SK-N-SH treated with all-trans-retinoic acid at 6 μM for 48 hours (cell line): Measurements from ENCODE around the gene BTBD19.

ENCODE experiments used
- ATAC-seq: fragments of 200-7000 bp; cut with Tn5 transposase; 3 replicates; pipeline ENCODE4 v1.9.1; 2020; ENCODE audit warnings: mild to moderate bottlenecking, moderate library complexity
- ARNTL ChIP-seq: fragments of 450-650 bp; formaldehyde crosslinking; IDR thresholded peaks from 2 replicates; pipeline ENCODE4 v1.5.0; 2020; ENCODE audit warnings: low read depth, mild to moderate bottlenecking, moderate library complexity, borderline replicate concordance
- CREB5 ChIP-seq: fragments of 250-450 bp; sonication (Bioruptor Pico); IDR thresholded peaks from 2 replicates; pipeline ENCODE4 v1.5.1; 2020; ENCODE audit warnings: low read depth, mild to moderate bottlenecking, moderate library complexity
- CSDC2 ChIP-seq: fragments of 250-450 bp; sonication (Bioruptor Pico); IDR thresholded peaks from 2 replicates; pipeline ENCODE4 v1.5.0; 2020; ENCODE audit warnings: mild to moderate bottlenecking, moderate library complexity
- ESRRG ChIP-seq: fragments of 250-450 bp; sonication (Bioruptor Pico); IDR thresholded peaks from 2 replicates; pipeline ENCODE4 v1.6.1; 2021; ENCODE audit warnings: mild to moderate bottlenecking
- ISL1 ChIP-seq: fragments of 250-450 bp; sonication (Bioruptor Pico); IDR thresholded peaks from 2 replicates; pipeline ENCODE4 v2.1.2; 2022; ENCODE audit warnings: mild to moderate bottlenecking, moderate library complexity
- OSR1 ChIP-seq: fragments of 250-450 bp; sonication (Bioruptor Pico); IDR thresholded peaks from 2 replicates; pipeline ENCODE4 v1.8.0; 2022; ENCODE audit warnings: moderate library complexity, mild to moderate bottlenecking, inconsistent platforms
- PPARA ChIP-seq: fragments of 250-450 bp; sonication (Bioruptor Pico); IDR thresholded peaks from 2 replicates; pipeline ENCODE4 v1.5.0; 2020; ENCODE audit warnings: mild to moderate bottlenecking, borderline replicate concordance
- RARB ChIP-seq: fragments of 250-450 bp; sonication (Bioruptor Pico); IDR thresholded peaks from 2 replicates; pipeline ENCODE4 v1.8.0; 2021; ENCODE audit warnings: mild to moderate bottlenecking, moderate library complexity
- SNAI2 ChIP-seq: fragments of 250-450 bp; sonication (Bioruptor Pico); IDR thresholded peaks from 2 replicates; pipeline ENCODE4 v1.5.0; 2020; ENCODE audit warnings: mild to moderate bottlenecking, moderate library complexity
- TCF4 ChIP-seq: fragments of 250-450 bp; sonication (Bioruptor Pico); IDR thresholded peaks from 2 replicates; pipeline ENCODE4 v1.8.0; 2021; ENCODE audit warnings: mild to moderate bottlenecking, moderate library complexity, borderline replicate concordance
- TOX ChIP-seq: fragments of 250-450 bp; sonication (Bioruptor Pico); IDR thresholded peaks from 2 replicates; pipeline ENCODE4 v1.8.0; 2021; ENCODE audit warnings: mild to moderate bottlenecking, moderate library complexity, borderline replicate concordance
- ZC3H10 ChIP-seq: fragments of 250-450 bp; sonication (Bioruptor Pico); IDR thresholded peaks from 2 replicates; pipeline ENCODE4 v1.5.1; 2021; ENCODE audit warnings: mild to moderate bottlenecking, moderate library complexity
- ZFP3 ChIP-seq: fragments of 250-450 bp; sonication (Bioruptor Pico); IDR thresholded peaks from 2 replicates; pipeline ENCODE4 v1.5.0; 2020; ENCODE audit warnings: mild to moderate bottlenecking, moderate library complexity
- ZFP30 ChIP-seq: fragments of 450-650 bp; formaldehyde crosslinking; IDR thresholded peaks from 2 replicates; pipeline ENCODE4 v1.5.0; 2022; ENCODE audit warnings: mild to moderate bottlenecking, moderate library complexity
- ZNF565 ChIP-seq: fragments of 450-650 bp; formaldehyde crosslinking; conservative IDR thresholded peaks from 2 replicates; pipeline ENCODE4 v1.5.0; 2020; ENCODE audit warnings: low read depth, mild to moderate bottlenecking, moderate library complexity
- ZNF70 ChIP-seq: fragments of 450-650 bp; formaldehyde crosslinking; IDR thresholded peaks from 2 replicates; pipeline ENCODE4 v1.5.0; 2020; ENCODE audit warnings: mild to moderate bottlenecking, moderate library complexity
- ZNF8 ChIP-seq: fragments of 450-650 bp; formaldehyde crosslinking; IDR thresholded peaks from 2 replicates; pipeline ENCODE4 v1.5.0; 2020; ENCODE audit warnings: mild to moderate bottlenecking, moderate library complexity
- TF ChIP-seq, protein P1 (sequence below): fragments of 250-450 bp; sonication (Bioruptor Pico); IDR thresholded peaks from 2 replicates; pipeline ENCODE4 v1.8.0; 2020; ENCODE audit warnings: mild to moderate bottlenecking, moderate library complexity, borderline replicate concordance
- TF ChIP-seq, protein P2 (sequence below): fragments of 250-450 bp; sonication (Bioruptor Pico); IDR thresholded peaks from 2 replicates; pipeline ENCODE4 v1.8.0; 2021; ENCODE audit warnings: low read depth, mild to moderate bottlenecking, moderate library complexity, borderline replicate concordance
- TF ChIP-seq, protein P3 (sequence below): fragments of 250-450 bp; sonication (Bioruptor Pico); IDR thresholded peaks from 2 replicates; pipeline ENCODE4 v1.5.0; 2020; ENCODE audit warnings: mild to moderate bottlenecking, moderate library complexity

Gene BTBD19

GRCh38 chr1:44855742-44856141, 47.4 kb downstream of the BTBD19 start:
- no peak for ATAC-seq
- TF ChIP-seq, protein P1, sequence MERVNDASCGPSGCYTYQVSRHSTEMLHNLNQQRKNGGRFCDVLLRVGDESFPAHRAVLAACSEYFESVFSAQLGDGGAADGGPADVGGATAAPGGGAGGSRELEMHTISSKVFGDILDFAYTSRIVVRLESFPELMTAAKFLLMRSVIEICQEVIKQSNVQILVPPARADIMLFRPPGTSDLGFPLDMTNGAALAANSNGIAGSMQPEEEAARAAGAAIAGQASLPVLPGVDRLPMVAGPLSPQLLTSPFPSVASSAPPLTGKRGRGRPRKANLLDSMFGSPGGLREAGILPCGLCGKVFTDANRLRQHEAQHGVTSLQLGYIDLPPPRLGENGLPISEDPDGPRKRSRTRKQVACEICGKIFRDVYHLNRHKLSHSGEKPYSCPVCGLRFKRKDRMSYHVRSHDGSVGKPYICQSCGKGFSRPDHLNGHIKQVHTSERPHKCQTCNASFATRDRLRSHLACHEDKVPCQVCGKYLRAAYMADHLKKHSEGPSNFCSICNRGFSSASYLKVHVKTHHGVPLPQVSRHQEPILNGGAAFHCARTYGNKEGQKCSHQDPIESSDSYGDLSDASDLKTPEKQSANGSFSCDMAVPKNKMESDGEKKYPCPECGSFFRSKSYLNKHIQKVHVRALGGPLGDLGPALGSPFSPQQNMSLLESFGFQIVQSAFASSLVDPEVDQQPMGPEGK = no peak
- no peak for TF ChIP-seq TCF4 (CRISPR knock-in tag)
- TF ChIP-seq TOX (CRISPR knock-in tag) = no peak
- TF ChIP-seq CSDC2 (CRISPR knock-in tag) = no peak
- TF ChIP-seq, protein P2, sequence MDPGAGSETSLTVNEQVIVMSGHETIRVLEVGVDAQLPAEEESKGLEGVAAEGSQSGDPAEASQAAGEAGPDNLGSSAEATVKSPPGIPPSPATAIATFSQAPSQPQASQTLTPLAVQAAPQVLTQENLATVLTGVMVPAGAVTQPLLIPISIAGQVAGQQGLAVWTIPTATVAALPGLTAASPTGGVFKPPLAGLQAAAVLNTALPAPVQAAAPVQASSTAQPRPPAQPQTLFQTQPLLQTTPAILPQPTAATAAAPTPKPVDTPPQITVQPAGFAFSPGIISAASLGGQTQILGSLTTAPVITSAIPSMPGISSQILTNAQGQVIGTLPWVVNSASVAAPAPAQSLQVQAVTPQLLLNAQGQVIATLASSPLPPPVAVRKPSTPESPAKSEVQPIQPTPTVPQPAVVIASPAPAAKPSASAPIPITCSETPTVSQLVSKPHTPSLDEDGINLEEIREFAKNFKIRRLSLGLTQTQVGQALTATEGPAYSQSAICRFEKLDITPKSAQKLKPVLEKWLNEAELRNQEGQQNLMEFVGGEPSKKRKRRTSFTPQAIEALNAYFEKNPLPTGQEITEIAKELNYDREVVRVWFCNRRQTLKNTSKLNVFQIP (CRISPR knock-in tag) = no peak
- TF ChIP-seq ZC3H10 (CRISPR knock-in tag) = no peak
- TF ChIP-seq ZNF565 (CRISPR knock-in tag) = no peak
- TF ChIP-seq PPARA (CRISPR knock-in tag) = no peak
- TF ChIP-seq SNAI2 (CRISPR knock-in tag) = no peak
- no peak for TF ChIP-seq CREB5 (CRISPR knock-in tag)
- TF ChIP-seq ZNF70 = no peak

GRCh38 chr1:44857446-44857845, 49.1 kb downstream of the BTBD19 start:
- TF ChIP-seq ZFP30 (CRISPR knock-in tag) (no peak), ZNF70 (no peak), ZFP3 (no peak), ZNF565 (CRISPR knock-in tag) (no peak), ESRRG (no peak), PPARA (CRISPR knock-in tag) (no peak), ZC3H10 (CRISPR knock-in tag) (no peak)
- TF ChIP-seq, protein P2 (CRISPR knock-in tag) = no peak

DNA sequence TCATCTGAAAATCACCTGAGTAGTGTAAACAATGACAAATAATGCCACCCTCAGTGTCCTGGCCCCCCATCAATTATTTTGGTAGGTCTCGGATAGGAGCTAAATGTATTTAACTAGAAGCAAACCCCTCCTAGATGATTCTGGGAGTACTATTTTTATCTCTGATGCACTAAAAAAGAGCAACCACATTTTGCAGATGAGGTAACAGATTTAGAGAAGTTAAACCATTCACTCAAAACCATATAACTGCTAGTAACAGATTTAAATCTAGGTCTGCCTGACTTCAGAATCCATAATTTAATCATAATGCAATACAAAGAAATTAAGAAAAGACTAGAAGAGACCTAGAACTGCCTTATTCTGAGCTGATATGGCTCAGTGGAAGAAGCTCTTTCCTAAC, 52.0 kb downstream of the BTBD19 start:
- no peak for ATAC-seq
- TF ChIP-seq ARNTL = no peak
- TF ChIP-seq TOX (CRISPR knock-in tag) = no peak
- no peak for TF ChIP-seq ZNF8 (CRISPR knock-in tag)
- no peak for TF ChIP-seq SNAI2 (CRISPR knock-in tag)
- TF ChIP-seq, protein P2 (CRISPR knock-in tag) = no peak
- no peak for TF ChIP-seq PPARA (CRISPR knock-in tag)
- no peak for TF ChIP-seq CREB5 (CRISPR knock-in tag)
- no peak for TF ChIP-seq RARB
- no peak for TF ChIP-seq TCF4 (CRISPR knock-in tag)
- no peak for TF ChIP-seq OSR1 (CRISPR knock-in tag)
- TF ChIP-seq ISL1 (CRISPR knock-in tag) = no peak
- no peak for TF ChIP-seq ZFP30 (CRISPR knock-in tag)
- TF ChIP-seq, protein P3, sequence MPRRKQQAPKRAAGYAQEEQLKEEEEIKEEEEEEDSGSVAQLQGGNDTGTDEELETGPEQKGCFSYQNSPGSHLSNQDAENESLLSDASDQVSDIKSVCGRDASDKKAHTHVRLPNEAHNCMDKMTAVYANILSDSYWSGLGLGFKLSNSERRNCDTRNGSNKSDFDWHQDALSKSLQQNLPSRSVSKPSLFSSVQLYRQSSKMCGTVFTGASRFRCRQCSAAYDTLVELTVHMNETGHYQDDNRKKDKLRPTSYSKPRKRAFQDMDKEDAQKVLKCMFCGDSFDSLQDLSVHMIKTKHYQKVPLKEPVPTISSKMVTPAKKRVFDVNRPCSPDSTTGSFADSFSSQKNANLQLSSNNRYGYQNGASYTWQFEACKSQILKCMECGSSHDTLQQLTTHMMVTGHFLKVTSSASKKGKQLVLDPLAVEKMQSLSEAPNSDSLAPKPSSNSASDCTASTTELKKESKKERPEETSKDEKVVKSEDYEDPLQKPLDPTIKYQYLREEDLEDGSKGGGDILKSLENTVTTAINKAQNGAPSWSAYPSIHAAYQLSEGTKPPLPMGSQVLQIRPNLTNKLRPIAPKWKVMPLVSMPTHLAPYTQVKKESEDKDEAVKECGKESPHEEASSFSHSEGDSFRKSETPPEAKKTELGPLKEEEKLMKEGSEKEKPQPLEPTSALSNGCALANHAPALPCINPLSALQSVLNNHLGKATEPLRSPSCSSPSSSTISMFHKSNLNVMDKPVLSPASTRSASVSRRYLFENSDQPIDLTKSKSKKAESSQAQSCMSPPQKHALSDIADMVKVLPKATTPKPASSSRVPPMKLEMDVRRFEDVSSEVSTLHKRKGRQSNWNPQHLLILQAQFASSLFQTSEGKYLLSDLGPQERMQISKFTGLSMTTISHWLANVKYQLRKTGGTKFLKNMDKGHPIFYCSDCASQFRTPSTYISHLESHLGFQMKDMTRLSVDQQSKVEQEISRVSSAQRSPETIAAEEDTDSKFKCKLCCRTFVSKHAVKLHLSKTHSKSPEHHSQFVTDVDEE (CRISPR knock-in tag) = no peak
- TF ChIP-seq, all 23 proteins: peak for 0

More at GRCh38 chr1:44857446-44857845, 49.1 kb downstream of the BTBD19 start:
- no peak for ATAC-seq
